Middle frontal gyrus (tissue), 1 donor: Measurements from ENCODE around the gene MERTK.

ENCODE experiments used
- DNase-seq: peaks from one replicate; pipeline ENCODE4 v3.0.0-alpha.2; 2015; ENCODE audit warnings: low spot score; ENCODE audit errors: extremely low spot score

The MERTK gene

GRCh38 chr2:112074506-112074905 lies 176.1 kb downstream of the MERTK start:
- DNase-seq, result no peak

- DNase-seq, result no peak
Observed at GRCh38 chr2:112075490-112076260, 177.3 kb downstream of the MERTK start.

- no peak for DNase-seq
Observed at GRCh38 chr2:112077814-112078213, 179.4 kb downstream of the MERTK start.
